ENCODE results near the gene SARDH. TPM values are rescaled to one million over a fixed set of nuclear protein-coding genes. Genes with fewer than 3 reads are reported as not detected.

SARDH gene
- total RNA-seq, 1 experiment from 2014 or later, result 9.9 TPM

DNA sequence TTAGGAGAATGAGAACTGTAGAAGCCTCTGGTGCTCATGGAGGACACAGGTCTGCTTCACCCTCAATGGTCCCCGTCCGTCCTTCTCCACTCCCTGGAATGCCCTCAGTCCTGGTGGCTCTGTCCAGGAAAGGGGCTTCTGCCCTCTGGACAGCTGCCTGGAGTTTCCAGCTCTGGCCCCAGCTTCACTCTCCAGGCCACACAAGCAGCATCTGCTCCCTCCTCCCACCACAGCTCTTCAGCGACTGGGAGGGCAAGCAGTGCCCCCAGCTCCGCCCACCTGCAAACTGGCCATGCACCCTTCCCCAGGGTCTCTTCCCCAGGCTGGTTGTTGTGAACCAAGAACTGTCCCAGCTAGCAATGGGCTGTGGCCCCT, 4.7 kb downstream of the SARDH start:
- no TSS peak for BruUV-seq (replicated peaks)
- H3K79me2 ChIP-seq (ENCODE audit: low read depth), result no peaks in the 10 kb centered on the region
- intact Hi-C loops (cut with micrococcal nuclease; ENCODE audit: unreplicated experiment), result loop anchor here (10.0 kb wide), 1 partner anchor 229 kb away; no protein-coding TSS in a partner anchor
- no peak for TF ChIP-seq EZH2 (IDR thresholded peaks at IDR 0.05; ENCODE audit: low read depth)
- TF ChIP-seq, protein P1, sequence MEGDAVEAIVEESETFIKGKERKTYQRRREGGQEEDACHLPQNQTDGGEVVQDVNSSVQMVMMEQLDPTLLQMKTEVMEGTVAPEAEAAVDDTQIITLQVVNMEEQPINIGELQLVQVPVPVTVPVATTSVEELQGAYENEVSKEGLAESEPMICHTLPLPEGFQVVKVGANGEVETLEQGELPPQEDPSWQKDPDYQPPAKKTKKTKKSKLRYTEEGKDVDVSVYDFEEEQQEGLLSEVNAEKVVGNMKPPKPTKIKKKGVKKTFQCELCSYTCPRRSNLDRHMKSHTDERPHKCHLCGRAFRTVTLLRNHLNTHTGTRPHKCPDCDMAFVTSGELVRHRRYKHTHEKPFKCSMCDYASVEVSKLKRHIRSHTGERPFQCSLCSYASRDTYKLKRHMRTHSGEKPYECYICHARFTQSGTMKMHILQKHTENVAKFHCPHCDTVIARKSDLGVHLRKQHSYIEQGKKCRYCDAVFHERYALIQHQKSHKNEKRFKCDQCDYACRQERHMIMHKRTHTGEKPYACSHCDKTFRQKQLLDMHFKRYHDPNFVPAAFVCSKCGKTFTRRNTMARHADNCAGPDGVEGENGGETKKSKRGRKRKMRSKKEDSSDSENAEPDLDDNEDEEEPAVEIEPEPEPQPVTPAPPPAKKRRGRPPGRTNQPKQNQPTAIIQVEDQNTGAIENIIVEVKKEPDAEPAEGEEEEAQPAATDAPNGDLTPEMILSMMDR (conservative IDR thresholded peaks at IDR 0.05), result no peak
- no peaks in the 10 kb centered on the region for H3F3A ChIP-seq (ENCODE audit: insufficient read depth, low read depth)
- H3K4me1 ChIP-seq (replicated peaks; ENCODE audit: insufficient read depth), result no peaks in the 10 kb centered on the region
- CTCF ChIA-PET, result no interaction called here
- no peak overlapping the region for H3K4me2 ChIP-seq
- no peaks in the 10 kb centered on the region for H3K36me3 ChIP-seq (ENCODE audit: low read depth)
- H2AFZ ChIP-seq, result no peak overlapping the region
- H3K9me2 ChIP-seq (ENCODE audit: insufficient read depth), result no peaks in the 10 kb centered on the region
- no peak for DNase-seq
- H3K4me3 ChIP-seq, result no peak overlapping the region
- H3K27ac ChIP-seq, result no peak overlapping the region
- no peaks in the 10 kb centered on the region for H4K20me1 ChIP-seq (ENCODE audit: insufficient read depth)
- H3K9me3 ChIP-seq (ENCODE audit: insufficient read depth, low read depth), result no peaks in the 10 kb centered on the region
- POLR2A ChIA-PET (ENCODE audit: unreplicated experiment), result no interaction called here
- H3K27me3 ChIP-seq (ENCODE audit: insufficient read depth, low read depth), result peaks cover 50% of the 10 kb centered on the region

DNA sequence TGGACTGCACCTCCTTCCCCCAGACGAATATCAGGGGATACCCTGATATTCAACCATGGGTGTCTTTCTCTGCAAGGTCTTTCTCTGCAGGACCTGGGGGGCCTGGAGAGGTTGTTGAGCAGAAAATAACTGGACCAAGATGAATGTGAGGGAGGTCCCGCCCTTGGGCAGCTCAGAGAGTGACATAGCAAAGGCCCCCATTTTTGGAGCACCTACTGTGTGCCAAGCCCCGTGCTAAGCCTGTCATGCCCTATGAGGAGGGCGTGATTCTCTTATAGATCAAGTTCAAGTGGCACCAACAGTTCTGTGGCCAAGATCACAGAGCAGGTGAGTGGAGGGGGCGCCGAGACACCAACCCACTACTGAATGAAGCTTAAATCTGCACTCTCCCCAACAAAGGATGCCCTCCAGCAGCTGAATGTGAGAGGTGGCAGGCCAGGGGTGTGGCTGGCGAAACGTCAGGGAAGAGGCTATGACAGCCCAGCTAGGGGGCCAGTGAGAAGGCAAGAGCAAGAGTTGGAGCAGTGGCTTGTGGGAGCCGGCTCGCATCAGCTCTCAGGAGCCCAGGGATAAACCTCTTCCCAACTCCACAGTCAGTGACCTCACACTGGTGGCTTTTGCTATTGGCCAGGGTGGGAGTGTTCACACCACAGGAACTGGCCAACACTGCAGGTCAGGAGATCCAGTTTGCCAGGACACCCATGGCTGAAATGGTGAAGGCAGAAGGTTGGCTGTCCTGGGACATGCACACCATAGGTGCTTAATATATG, 5.3 kb downstream of the SARDH start:
- intact Hi-C loops (cut with micrococcal nuclease; ENCODE audit: unreplicated experiment), result loop anchor here (10.0 kb wide), 1 partner anchor 228 kb away; no protein-coding TSS in a partner anchor
- no peak for DNase-seq
- Histone ChIP-seq H3K36me3 (ENCODE audit: low read depth) (no peaks in the 10 kb centered on the region), H3K4me1 (replicated peaks; ENCODE audit: insufficient read depth) (no peaks in the 10 kb centered on the region), H3K9me2 (ENCODE audit: insufficient read depth) (no peaks in the 10 kb centered on the region), H3K79me2 (ENCODE audit: low read depth) (no peaks in the 10 kb centered on the region), H2AFZ (no peak overlapping the region), H3F3A (ENCODE audit: insufficient read depth, low read depth) (no peaks in the 10 kb centered on the region), H3K27me3 (ENCODE audit: insufficient read depth, low read depth) (peaks cover 56% of the 10 kb centered on the region), H3K9me3 (ENCODE audit: insufficient read depth, low read depth) (no peaks in the 10 kb centered on the region), H4K20me1 (ENCODE audit: insufficient read depth) (no peaks in the 10 kb centered on the region), H3K4me2 (no peak overlapping the region), H3K27ac (no peak overlapping the region), H3K4me3 (no peak overlapping the region)
- TF ChIP-seq, protein P1 (conservative IDR thresholded peaks at IDR 0.05), result no peak
- TF ChIP-seq EZH2 (IDR thresholded peaks at IDR 0.05; ENCODE audit: low read depth), result no peak
- no TSS peak for BruUV-seq (replicated peaks)
- ChIA-PET CTCF (no interaction called here), POLR2A (ENCODE audit: unreplicated experiment) (no interaction called here)

DNA sequence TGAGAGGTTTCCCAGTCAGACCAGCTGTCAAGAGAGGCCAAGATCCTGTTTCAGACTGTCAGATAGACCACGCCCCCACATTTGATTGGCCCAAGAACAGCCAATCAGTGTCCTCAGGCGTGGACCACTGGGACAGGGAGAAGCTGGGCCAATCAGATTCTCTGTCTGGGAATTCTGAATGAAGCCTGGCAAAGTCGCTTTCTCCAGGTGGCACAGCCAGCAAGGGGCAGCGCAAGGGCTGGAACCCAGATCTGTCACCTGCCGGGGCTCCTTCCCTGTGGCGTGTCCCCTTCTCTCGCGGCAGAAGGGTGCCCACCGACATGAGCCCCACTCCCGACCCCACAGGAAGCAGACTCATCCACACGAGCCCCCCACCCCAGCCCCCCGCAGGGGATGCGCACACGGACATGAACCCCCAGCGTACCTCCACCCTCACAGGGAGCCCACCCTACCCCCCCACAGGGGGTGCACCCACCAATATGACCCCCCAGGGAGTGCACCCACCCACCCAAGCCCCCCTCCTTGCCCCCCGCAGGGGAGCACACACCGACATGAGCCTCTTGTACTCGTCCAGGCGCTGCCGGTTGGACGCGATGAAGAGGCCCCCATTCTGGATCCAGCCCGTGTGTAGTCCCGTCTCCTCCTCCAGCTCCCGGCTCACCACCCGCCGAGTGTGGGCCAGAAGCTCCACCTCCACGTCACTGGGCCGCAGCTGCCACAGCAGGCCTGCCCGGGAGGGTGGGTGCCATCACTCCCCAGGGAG, 6.1 kb downstream of the SARDH start:
- Histone ChIP-seq H3K4me2 (no peak overlapping the region), H3K4me1 (replicated peaks; ENCODE audit: insufficient read depth) (no peaks in the 10 kb centered on the region), H2AFZ (no peak overlapping the region), H3K9me2 (ENCODE audit: insufficient read depth) (no peaks in the 10 kb centered on the region), H3F3A (ENCODE audit: insufficient read depth, low read depth) (no peaks in the 10 kb centered on the region), H3K9me3 (ENCODE audit: insufficient read depth, low read depth) (no peaks in the 10 kb centered on the region), H3K27me3 (ENCODE audit: insufficient read depth, low read depth) (peaks cover 64% of the 10 kb centered on the region), H3K27ac (no peak overlapping the region), H3K4me3 (no peak overlapping the region), H3K79me2 (ENCODE audit: low read depth) (no peaks in the 10 kb centered on the region), H4K20me1 (ENCODE audit: insufficient read depth) (no peaks in the 10 kb centered on the region), H3K36me3 (ENCODE audit: low read depth) (no peaks in the 10 kb centered on the region)
- BruUV-seq (replicated peaks), result no TSS peak
- POLR2A ChIA-PET (ENCODE audit: unreplicated experiment), result no interaction called here
- CTCF ChIA-PET, result no interaction called here
- intact Hi-C loops (cut with micrococcal nuclease; ENCODE audit: unreplicated experiment), result loop anchor here (10.0 kb wide), 1 partner anchor 227 kb away; no protein-coding TSS in a partner anchor
- TF ChIP-seq, protein P1 (conservative IDR thresholded peaks at IDR 0.05), result no peak
- TF ChIP-seq EZH2 (IDR thresholded peaks at IDR 0.05; ENCODE audit: low read depth), result no peak
- DNase-seq, result peak; percentile 37 to 44

Measured in PC-9 (cell line).